Right lobe of liver (tissue), 6 donors: ENCODE data around the gene PARP8. TPM values are rescaled to one million over a fixed set of nuclear protein-coding genes. Genes with fewer than 3 reads are reported as not detected.

Experiments
- ATAC-seq, 4 donors: fragments of 200-7000 bp; cut with Tn5 transposase; one replicate each; pipeline ENCODE4 v1.9.1; 2020; ENCODE audit warnings: mild to moderate bottlenecking in 4 of 4, moderate library complexity in 4 of 4
- DNase-seq, 3 donors: peaks; one replicate each; pipeline ENCODE4 v3.0.0-alpha.2; 2020
- H3K27ac ChIP-seq, 3 donors: fragments of 200-600 bp; one replicate each; pipeline ENCODE4 v1.8.0; 2022
- H3K27me3 ChIP-seq, 2 donors: fragments of 200-600 bp; one replicate each; pipeline ENCODE4 v1.8.0; 2022
- H3K36me3 ChIP-seq, 4 donors: fragments of 200-600 bp; sonication (generic) in 1 of 4; one replicate each; pipeline versions ENCODE4 v1.5.1 to v1.8.0; 2017 to 2022; ENCODE audit warnings: control low read depth in 1 of 4
- H3K4me1 ChIP-seq, 4 donors: fragments of 200-600 bp; sonication (generic) in 1 of 4; one replicate each; pipeline versions ENCODE4 v1.5.1 to v1.8.0; 2017 to 2022; ENCODE audit warnings: control low read depth in 1 of 4
- H3K4me3 ChIP-seq, 3 donors: fragments of 200-600 bp; one replicate each; pipeline ENCODE4 v1.8.0; 2022
- H3K9me3 ChIP-seq, 4 donors: fragments of 200-600 bp; sonication (generic) in 1 of 4; one replicate each; pipeline versions ENCODE4 v1.5.1 to v1.8.0; 2017 to 2022; ENCODE audit warnings: control low read depth in 1 of 4
- CTCF ChIP-seq, 4 donors: fragments of 200-600 bp in 3 of 4; fragments of 450-650 bp in 1 of 4; IDR thresholded peaks; one replicate each; pipeline versions ENCODE4 v1.5.1 to v1.8.0; 2016 to 2022; ENCODE audit warnings: antibody characterized with exemption in 4 of 4, mild to moderate bottlenecking in 2 of 4
- POLR2A ChIP-seq: fragments of 450-650 bp; IDR thresholded peaks from one replicate; pipeline ENCODE4 v1.6.1; 2017; ENCODE audit warnings: antibody characterized with exemption, mild to moderate bottlenecking
- WGBS: methylation state at CpG from one replicate; pipeline ENCODE4 v1.1.6; 2018; ENCODE audit warnings: low coverage, low lambda C conversion rate; ENCODE audit not compliant: insufficient coverage; ENCODE audit errors: missing lambda C conversion rate; 5-methylcytosine and 5-hydroxymethylcytosine counted together
- intact Hi-C, 2 donors: fragments of 100-400 bp; cut with DNase I; formaldehyde crosslinking; loops; one replicate each; pipeline versions ENCODE4 v1.11.2 to v1.14.1; 2022
- total RNA-seq, 6 experiments: library from RNA; depleted of rRNA in 2 of 6; stranded (reverse); fragments of >200 nt in 2 of 6; fragmentation: NEBNext Ultra II Directional in 3 of 6; extraction: Animal tissue kit (Norgen Biotek cat#: 25700) in 3 of 6; gene quantifications; one replicate each; pipeline versions ENCODE4 v1.1.0 to v1.2.4, GENCODE V29; 2016 to 2023
- donor health status: DM: no; HTN: yes; CAD: no.
- donor health status: DM: no; HTN: no; CAD: no.
- donor health status: DM: no; HTN: no; CAD: no.
- donor health status: DM: no; HTN: yes; CAD: no.
- donor health status: DM: no; HTN: yes; CAD: no.

Gene PARP8
- total RNA-seq, 6 experiments from 2014 or later = 4.9 to 14.1 (median 10.1) TPM

GRCh38 chr5:50836356-50836755 is 169.9 kb downstream of the PARP8 start:
- Histone ChIP-seq H3K4me3 (no peak overlapping the region), H3K27me3 (no peaks in the 10 kb centered on the region), H3K27ac (no peak overlapping the region), H3K4me1 (no peaks in the 10 kb centered on the region), H3K36me3 (peaks cover 0 to 7% (median 0%) of the 10 kb centered on the region in 4 donors), H3K9me3 (no peaks in the 10 kb centered on the region)
- no peak for DNase-seq
- no peak for ATAC-seq
- intact Hi-C loops = no loop called here
- TF ChIP-seq CTCF (IDR thresholded peaks at IDR 0.05) (no peak), POLR2A (no peak)
- 93% methylated on average over 2 of the region's 2 CpGs for WGBS

DNA sequence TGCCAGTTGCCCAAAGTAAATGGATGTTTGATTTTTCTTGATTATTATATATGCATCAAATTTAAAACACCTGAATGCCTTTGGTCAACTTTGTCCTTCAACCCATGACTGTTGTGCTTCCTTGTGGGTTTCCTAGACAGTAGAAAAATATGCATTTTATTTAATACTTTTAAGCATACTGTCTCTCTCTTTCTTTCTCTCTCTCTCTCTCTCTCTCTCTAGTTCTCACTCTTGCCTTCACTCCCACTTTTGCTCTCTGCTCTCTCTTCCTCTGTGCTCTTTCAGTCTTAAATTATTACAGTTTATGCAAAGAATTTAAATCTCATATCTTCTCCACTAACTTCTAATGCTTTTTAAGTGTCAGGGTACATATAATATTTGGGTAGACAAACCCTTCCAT is 173.0 kb downstream of the PARP8 start:
- no peak for ATAC-seq
- no peak for DNase-seq
- Histone ChIP-seq H3K9me3 (no peaks in the 10 kb centered on the region), H3K4me3 (no peak overlapping the region), H3K36me3 (peaks cover 0 to 10% (median 2%) of the 10 kb centered on the region in 4 donors), H3K4me1 (no peaks in the 10 kb centered on the region), H3K27ac (no peak overlapping the region), H3K27me3 (no peaks in the 10 kb centered on the region)
- intact Hi-C loops = no loop called here
- TF ChIP-seq CTCF (IDR thresholded peaks at IDR 0.05) (no peak), POLR2A (no peak)

DNA sequence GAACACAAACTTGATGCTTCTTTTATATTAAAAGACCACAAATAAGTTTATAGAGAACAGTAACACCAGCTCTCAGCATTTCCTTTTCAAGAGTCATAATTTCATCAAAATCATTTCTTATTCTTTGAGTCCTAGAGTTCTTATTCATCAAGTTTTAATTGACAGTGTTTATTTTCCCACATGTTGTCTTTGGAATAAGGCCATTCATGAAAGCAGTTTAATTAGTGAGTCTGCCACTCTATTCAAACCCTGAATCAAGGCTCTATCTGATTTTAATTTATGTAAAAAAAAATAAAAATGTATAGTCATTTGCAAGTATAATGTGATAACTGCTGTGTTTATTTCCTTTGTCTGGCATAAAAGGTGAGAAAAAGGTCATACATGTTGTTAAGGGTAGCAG is 176.7 kb downstream of the PARP8 start:
- Histone ChIP-seq H3K4me1 (no peaks in the 10 kb centered on the region), H3K27ac (no peak overlapping the region), H3K4me3 (no peak overlapping the region), H3K9me3 (no peaks in the 10 kb centered on the region), H3K36me3 (peaks cover 0 to 4% (median 1%) of the 10 kb centered on the region in 4 donors), H3K27me3 (no peaks in the 10 kb centered on the region)
- intact Hi-C loops = no loop called here
- TF ChIP-seq POLR2A (no peak), CTCF (IDR thresholded peaks at IDR 0.05) (no peak)
- DNase-seq (no peak), ATAC-seq (no peak)

DNA sequence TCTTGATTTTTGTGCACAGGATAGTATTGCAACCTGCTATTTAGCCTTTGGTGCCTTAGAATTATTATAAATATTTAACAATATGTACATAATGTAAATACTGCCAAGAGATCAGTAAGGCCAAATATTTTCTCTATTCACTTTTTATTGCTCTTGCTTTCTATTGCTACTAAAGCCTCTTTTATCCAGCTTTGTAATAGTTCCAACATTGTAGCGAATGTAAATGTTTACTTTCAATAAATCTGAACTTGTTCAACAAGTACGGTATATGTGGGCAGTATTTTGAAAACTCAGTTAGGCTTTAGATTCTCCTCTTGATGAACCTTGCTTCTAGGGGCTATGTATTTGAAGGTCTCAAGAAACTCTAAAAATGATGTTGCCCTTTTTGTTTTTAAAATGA is 179.8 kb downstream of the PARP8 start:
- H3K4me3 ChIP-seq = no peak overlapping the region
- WGBS = 100% methylated on average over 2 of the region's 2 CpGs
- H3K27me3 ChIP-seq = no peaks in the 10 kb centered on the region
- no peak overlapping the region for H3K27ac ChIP-seq
- H3K4me1 ChIP-seq = peaks cover 0 to 4% (median 0%) of the 10 kb centered on the region in 4 donors
- TF ChIP-seq POLR2A = no peak
- TF ChIP-seq CTCF (IDR thresholded peaks at IDR 0.05) = no peak
- DNase-seq (no peak), ATAC-seq (no peak)
- H3K36me3 ChIP-seq = peaks cover 0 to 4% (median 1%) of the 10 kb centered on the region in 4 donors
- intact Hi-C loops = no loop called here
- no peaks in the 10 kb centered on the region for H3K9me3 ChIP-seq

DNA sequence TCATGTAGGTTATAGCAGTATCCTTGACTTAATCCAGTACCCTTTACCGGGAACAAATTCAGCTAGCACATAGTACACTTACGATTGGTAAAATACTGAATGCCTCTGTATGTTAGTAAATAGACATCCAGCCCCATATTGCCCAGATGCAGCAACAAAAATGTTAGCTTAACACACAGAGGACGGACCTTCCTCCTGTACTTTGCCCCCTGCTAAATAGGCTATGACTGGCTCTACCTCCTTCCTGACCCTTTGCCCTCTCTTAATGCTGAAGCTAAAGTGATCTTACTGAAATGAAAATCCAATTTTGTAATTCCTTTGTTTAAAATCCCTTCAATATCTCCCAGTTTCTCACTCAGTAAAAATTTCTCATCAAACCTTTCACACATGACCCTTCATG is 183.1 kb downstream of the PARP8 start:
- TF ChIP-seq CTCF (IDR thresholded peaks at IDR 0.05) = no peak
- no peak for TF ChIP-seq POLR2A
- 21% methylated on average over 3 of the region's 3 CpGs for WGBS
- no peaks in the 10 kb centered on the region for H3K27me3 ChIP-seq
- intact Hi-C loops = no loop called here
- DNase-seq (no peak), ATAC-seq (peak; percentile 33 to 57 (median 49))
- H3K4me3 ChIP-seq = no peak overlapping the region
- H3K36me3 ChIP-seq = no peaks in the 10 kb centered on the region
- no peaks in the 10 kb centered on the region for H3K9me3 ChIP-seq
- H3K4me1 ChIP-seq = peaks cover 0 to 4% (median 0%) of the 10 kb centered on the region in 4 donors
- H3K27ac ChIP-seq = no peak overlapping the region
